ENCODE data around the gene RAPGEF2. TPM values are rescaled to one million over a fixed set of nuclear protein-coding genes. Genes with fewer than 3 reads are reported as not detected.

Gene RAPGEF2
- total RNA-seq, 1 experiment from 2014 or later, result 29.8 TPM

GRCh38 chr4:159389756-159390155, 286.9 kb downstream of the RAPGEF2 start:
- Histone ChIP-seq H3K9me2 (ENCODE audit: insufficient read depth) (no peaks in the 10 kb centered on the region), H3K36me3 (ENCODE audit: low read depth) (no peaks in the 10 kb centered on the region), H3K27ac (no peak overlapping the region), H3F3A (ENCODE audit: insufficient read depth, low read depth) (no peaks in the 10 kb centered on the region), H3K4me3 (no peak overlapping the region), H2AFZ (no peak overlapping the region), H3K4me2 (no peak overlapping the region), H3K27me3 (ENCODE audit: insufficient read depth, low read depth) (no peaks in the 10 kb centered on the region), H3K79me2 (ENCODE audit: low read depth) (no peaks in the 10 kb centered on the region), H3K9me3 (ENCODE audit: insufficient read depth, low read depth) (0 out of 2 replicates have a peak, but pooled peaks cover 6% of the 10 kb centered on the region), H3K4me1 (replicated peaks; ENCODE audit: insufficient read depth) (no peaks in the 10 kb centered on the region), H4K20me1 (ENCODE audit: insufficient read depth) (no peaks in the 10 kb centered on the region)
- TF ChIP-seq, protein P1, sequence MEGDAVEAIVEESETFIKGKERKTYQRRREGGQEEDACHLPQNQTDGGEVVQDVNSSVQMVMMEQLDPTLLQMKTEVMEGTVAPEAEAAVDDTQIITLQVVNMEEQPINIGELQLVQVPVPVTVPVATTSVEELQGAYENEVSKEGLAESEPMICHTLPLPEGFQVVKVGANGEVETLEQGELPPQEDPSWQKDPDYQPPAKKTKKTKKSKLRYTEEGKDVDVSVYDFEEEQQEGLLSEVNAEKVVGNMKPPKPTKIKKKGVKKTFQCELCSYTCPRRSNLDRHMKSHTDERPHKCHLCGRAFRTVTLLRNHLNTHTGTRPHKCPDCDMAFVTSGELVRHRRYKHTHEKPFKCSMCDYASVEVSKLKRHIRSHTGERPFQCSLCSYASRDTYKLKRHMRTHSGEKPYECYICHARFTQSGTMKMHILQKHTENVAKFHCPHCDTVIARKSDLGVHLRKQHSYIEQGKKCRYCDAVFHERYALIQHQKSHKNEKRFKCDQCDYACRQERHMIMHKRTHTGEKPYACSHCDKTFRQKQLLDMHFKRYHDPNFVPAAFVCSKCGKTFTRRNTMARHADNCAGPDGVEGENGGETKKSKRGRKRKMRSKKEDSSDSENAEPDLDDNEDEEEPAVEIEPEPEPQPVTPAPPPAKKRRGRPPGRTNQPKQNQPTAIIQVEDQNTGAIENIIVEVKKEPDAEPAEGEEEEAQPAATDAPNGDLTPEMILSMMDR (conservative IDR thresholded peaks at IDR 0.05), result no peak
- no peak for TF ChIP-seq EZH2 (IDR thresholded peaks at IDR 0.05; ENCODE audit: low read depth)
- no peak for DNase-seq
- intact Hi-C loops (cut with micrococcal nuclease; ENCODE audit: unreplicated experiment), result no loop called here
- BruUV-seq (replicated peaks), result no TSS peak
- CTCF ChIA-PET, result no interaction called here
- POLR2A ChIA-PET (ENCODE audit: unreplicated experiment), result no interaction called here

DNA sequence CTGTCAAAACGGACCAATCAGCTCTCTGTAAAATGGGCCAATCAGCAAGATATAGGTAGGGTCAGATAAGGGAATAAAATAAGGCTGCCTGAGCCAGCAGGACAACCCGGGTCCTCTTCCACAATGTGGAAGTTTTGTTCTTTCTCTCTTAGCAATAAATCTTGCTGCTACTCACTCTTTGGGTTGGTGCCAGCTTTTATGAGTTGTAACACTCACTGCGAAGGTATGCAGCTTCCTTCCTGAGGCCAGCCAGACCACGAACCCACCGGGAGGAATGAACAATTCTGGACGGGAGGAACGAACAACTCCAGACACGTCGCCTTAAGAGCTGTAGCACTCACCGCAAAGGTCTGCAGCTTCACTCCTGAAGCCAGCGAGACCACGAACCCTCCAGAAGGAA, 287.8 kb downstream of the RAPGEF2 start:
- intact Hi-C loops (cut with micrococcal nuclease; ENCODE audit: unreplicated experiment), result no loop called here
- no peak for TF ChIP-seq EZH2 (IDR thresholded peaks at IDR 0.05; ENCODE audit: low read depth)
- TF ChIP-seq, protein P1 (conservative IDR thresholded peaks at IDR 0.05), result no peak
- Histone ChIP-seq H2AFZ (no peak overlapping the region), H3K27me3 (ENCODE audit: insufficient read depth, low read depth) (no peaks in the 10 kb centered on the region), H3K36me3 (ENCODE audit: low read depth) (no peaks in the 10 kb centered on the region), H3K4me1 (replicated peaks; ENCODE audit: insufficient read depth) (no peaks in the 10 kb centered on the region), H3K4me2 (no peak overlapping the region), H3K9me2 (ENCODE audit: insufficient read depth) (no peaks in the 10 kb centered on the region), H3K4me3 (no peak overlapping the region), H3K9me3 (ENCODE audit: insufficient read depth, low read depth) (0 out of 2 replicates have a peak, but pooled peaks cover 6% of the 10 kb centered on the region), H3K27ac (no peak overlapping the region), H3K79me2 (ENCODE audit: low read depth) (no peaks in the 10 kb centered on the region), H3F3A (ENCODE audit: insufficient read depth, low read depth) (no peaks in the 10 kb centered on the region), H4K20me1 (ENCODE audit: insufficient read depth) (no peaks in the 10 kb centered on the region)
- ChIA-PET CTCF (interaction anchor here (0.6 kb wide), 1 partner anchor 56 kb away, joined by 3 read pairs; no protein-coding TSS in a partner anchor), POLR2A (ENCODE audit: unreplicated experiment) (interaction anchor here (0.6 kb wide), 1 partner anchor 511 kb away, joined by 4 read pairs; no protein-coding TSS in a partner anchor)
- no TSS peak for BruUV-seq (replicated peaks)
- peak; percentile 73 to 76 for DNase-seq

DNA sequence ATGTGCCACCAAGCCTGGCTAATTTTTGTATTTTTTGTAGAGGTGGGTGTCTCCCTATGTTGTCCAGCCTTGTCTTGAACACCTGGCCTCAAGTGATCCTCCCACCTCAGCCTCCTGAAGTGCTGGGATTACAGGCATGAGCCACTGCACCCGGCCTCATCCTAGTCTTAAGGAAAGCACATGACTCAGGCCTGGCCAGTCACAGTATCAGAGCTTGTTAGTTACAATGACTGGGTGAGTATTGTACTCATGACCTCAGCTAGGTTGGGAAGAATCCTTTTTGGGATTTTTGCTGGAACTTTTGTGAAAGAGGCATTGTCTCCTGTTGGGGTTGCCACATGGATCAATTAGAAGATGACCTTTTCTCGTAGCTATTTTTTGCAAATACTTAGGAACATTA, 292.8 kb downstream of the RAPGEF2 start:
- Histone ChIP-seq H3K79me2 (ENCODE audit: low read depth) (no peaks in the 10 kb centered on the region), H3F3A (ENCODE audit: insufficient read depth, low read depth) (no peaks in the 10 kb centered on the region), H3K36me3 (ENCODE audit: low read depth) (no peaks in the 10 kb centered on the region), H3K4me3 (no peak overlapping the region), H3K27ac (no peak overlapping the region), H3K9me3 (ENCODE audit: insufficient read depth, low read depth) (no peaks in the 10 kb centered on the region), H3K4me2 (no peak overlapping the region), H2AFZ (no peak overlapping the region), H4K20me1 (ENCODE audit: insufficient read depth) (no peaks in the 10 kb centered on the region), H3K27me3 (ENCODE audit: insufficient read depth, low read depth) (no peaks in the 10 kb centered on the region), H3K9me2 (ENCODE audit: insufficient read depth) (no peaks in the 10 kb centered on the region), H3K4me1 (replicated peaks; ENCODE audit: insufficient read depth) (no peaks in the 10 kb centered on the region)
- intact Hi-C loops (cut with micrococcal nuclease; ENCODE audit: unreplicated experiment), result no loop called here
- no TSS peak for BruUV-seq (replicated peaks)
- CTCF ChIA-PET, result interaction anchor here (0.6 kb wide), 1 partner anchor 41 kb away, joined by 4 read pairs; no protein-coding TSS in a partner anchor
- DNase-seq, result no peak
- POLR2A ChIA-PET (ENCODE audit: unreplicated experiment), result no interaction called here
- TF ChIP-seq, protein P1 (conservative IDR thresholded peaks at IDR 0.05), result no peak
- TF ChIP-seq EZH2 (IDR thresholded peaks at IDR 0.05; ENCODE audit: low read depth), result no peak

All from PC-9 (cell line).